Epidermal melanocyte (primary cell): ENCODE measurements around the gene SLC24A3.

Experiments
- DNase-seq: peaks from one replicate; pipeline ENCODE4 v3.0.0; 2011; ENCODE audit warnings: low spot score; ENCODE audit not compliant: insufficient read length

The SLC24A3 gene

GRCh38 chr20:19453410-19453809 lies 241.0 kb downstream of the SLC24A3 start:
- DNase-seq = no peak

- DNase-seq = no peak
Measured at GRCh38 chr20:19453862-19454261, 241.4 kb downstream of the SLC24A3 start.

- DNase-seq = no peak
Measured at GRCh38 chr20:19456595-19457395, 244.4 kb downstream of the SLC24A3 start.

- DNase-seq = no peak
Measured at GRCh38 chr20:19457611-19458010, 245.2 kb downstream of the SLC24A3 start.

GRCh38 chr20:19460386-19460785 lies 247.9 kb downstream of the SLC24A3 start:
- no peak for DNase-seq

GRCh38 chr20:19462491-19462890 lies 250.0 kb downstream of the SLC24A3 start:
- DNase-seq = no peak

GRCh38 chr20:19463597-19463996 lies 251.2 kb downstream of the SLC24A3 start:
- DNase-seq = no peak

- no peak for DNase-seq
Measured at GRCh38 chr20:19465536-19465935, 253.1 kb downstream of the SLC24A3 start.

- no peak for DNase-seq
Measured at GRCh38 chr20:19466206-19466928, 253.9 kb downstream of the SLC24A3 start.

GRCh38 chr20:19473216-19473921 lies 260.9 kb downstream of the SLC24A3 start:
- DNase-seq = no peak

- no peak for DNase-seq
Measured at GRCh38 chr20:19473922-19474286, 261.5 kb downstream of the SLC24A3 start.

- no peak for DNase-seq
Measured at GRCh38 chr20:19478320-19478895, 266.0 kb downstream of the SLC24A3 start.

GRCh38 chr20:19482726-19483125 lies 270.3 kb downstream of the SLC24A3 start:
- DNase-seq = no peak

- no peak for DNase-seq
Measured at GRCh38 chr20:19483309-19483708, 270.9 kb downstream of the SLC24A3 start.

- no peak for DNase-seq
Measured at GRCh38 chr20:19486446-19486845, 274.0 kb downstream of the SLC24A3 start.

- DNase-seq = no peak
Measured at GRCh38 chr20:19487420-19487819, 275.0 kb downstream of the SLC24A3 start.

- DNase-seq = no peak
Measured at GRCh38 chr20:19491241-19491640, 278.8 kb downstream of the SLC24A3 start.

- no peak for DNase-seq
Measured at GRCh38 chr20:19492116-19492515, 279.7 kb downstream of the SLC24A3 start.

GRCh38 chr20:19492687-19493336 lies 280.4 kb downstream of the SLC24A3 start:
- DNase-seq = no peak

- no peak for DNase-seq
Measured at GRCh38 chr20:19493794-19494495, 281.5 kb downstream of the SLC24A3 start.
